Measurements from ENCODE around the gene FUT8.

GRCh38 chr14:65501328-65501727 lies 88.8 kb downstream of the FUT8 start:
- TF ChIP-seq, protein P1, sequence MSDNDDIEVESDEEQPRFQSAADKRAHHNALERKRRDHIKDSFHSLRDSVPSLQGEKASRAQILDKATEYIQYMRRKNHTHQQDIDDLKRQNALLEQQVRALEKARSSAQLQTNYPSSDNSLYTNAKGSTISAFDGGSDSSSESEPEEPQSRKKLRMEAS (IDR thresholded peaks at IDR 0.05; ENCODE audit: low read depth) = no peak
- TF ChIP-seq CTCF (IDR thresholded peaks at IDR 0.05) (no peak), ELF1 (IDR thresholded peaks at IDR 0.05) (no peak), RXRA (IDR thresholded peaks at IDR 0.05; ENCODE audit: borderline replicate concordance, low read depth) (no peak), RAD21 (IDR thresholded peaks at IDR 0.05; ENCODE audit: low read length) (no peak), JUND (IDR thresholded peaks at IDR 0.05) (no peak), NRF1 (IDR thresholded peaks at IDR 0.05; ENCODE audit: low read depth, low read length) (no peak), EZH2phosphoT487 (IDR thresholded peaks at IDR 0.05; ENCODE audit: borderline replicate concordance, low read depth) (no peak), FOXJ3 (CRISPR knock-in tag; IDR thresholded peaks at IDR 0.05) (no peak)
- TF ChIP-seq, protein P2, sequence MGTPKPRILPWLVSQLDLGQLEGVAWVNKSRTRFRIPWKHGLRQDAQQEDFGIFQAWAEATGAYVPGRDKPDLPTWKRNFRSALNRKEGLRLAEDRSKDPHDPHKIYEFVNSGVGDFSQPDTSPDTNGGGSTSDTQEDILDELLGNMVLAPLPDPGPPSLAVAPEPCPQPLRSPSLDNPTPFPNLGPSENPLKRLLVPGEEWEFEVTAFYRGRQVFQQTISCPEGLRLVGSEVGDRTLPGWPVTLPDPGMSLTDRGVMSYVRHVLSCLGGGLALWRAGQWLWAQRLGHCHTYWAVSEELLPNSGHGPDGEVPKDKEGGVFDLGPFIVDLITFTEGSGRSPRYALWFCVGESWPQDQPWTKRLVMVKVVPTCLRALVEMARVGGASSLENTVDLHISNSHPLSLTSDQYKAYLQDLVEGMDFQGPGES (IDR thresholded peaks at IDR 0.05; ENCODE audit: low read depth, low read length) = no peak
- TF ChIP-seq, protein P3, sequence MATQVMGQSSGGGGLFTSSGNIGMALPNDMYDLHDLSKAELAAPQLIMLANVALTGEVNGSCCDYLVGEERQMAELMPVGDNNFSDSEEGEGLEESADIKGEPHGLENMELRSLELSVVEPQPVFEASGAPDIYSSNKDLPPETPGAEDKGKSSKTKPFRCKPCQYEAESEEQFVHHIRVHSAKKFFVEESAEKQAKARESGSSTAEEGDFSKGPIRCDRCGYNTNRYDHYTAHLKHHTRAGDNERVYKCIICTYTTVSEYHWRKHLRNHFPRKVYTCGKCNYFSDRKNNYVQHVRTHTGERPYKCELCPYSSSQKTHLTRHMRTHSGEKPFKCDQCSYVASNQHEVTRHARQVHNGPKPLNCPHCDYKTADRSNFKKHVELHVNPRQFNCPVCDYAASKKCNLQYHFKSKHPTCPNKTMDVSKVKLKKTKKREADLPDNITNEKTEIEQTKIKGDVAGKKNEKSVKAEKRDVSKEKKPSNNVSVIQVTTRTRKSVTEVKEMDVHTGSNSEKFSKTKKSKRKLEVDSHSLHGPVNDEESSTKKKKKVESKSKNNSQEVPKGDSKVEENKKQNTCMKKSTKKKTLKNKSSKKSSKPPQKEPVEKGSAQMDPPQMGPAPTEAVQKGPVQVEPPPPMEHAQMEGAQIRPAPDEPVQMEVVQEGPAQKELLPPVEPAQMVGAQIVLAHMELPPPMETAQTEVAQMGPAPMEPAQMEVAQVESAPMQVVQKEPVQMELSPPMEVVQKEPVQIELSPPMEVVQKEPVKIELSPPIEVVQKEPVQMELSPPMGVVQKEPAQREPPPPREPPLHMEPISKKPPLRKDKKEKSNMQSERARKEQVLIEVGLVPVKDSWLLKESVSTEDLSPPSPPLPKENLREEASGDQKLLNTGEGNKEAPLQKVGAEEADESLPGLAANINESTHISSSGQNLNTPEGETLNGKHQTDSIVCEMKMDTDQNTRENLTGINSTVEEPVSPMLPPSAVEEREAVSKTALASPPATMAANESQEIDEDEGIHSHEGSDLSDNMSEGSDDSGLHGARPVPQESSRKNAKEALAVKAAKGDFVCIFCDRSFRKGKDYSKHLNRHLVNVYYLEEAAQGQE (IDR thresholded peaks at IDR 0.05; ENCODE audit: low read depth, low read length) = no peak
